Peyer's patch (tissue), 4 donors: ENCODE data around the gene NOB1. TPM values are rescaled to one million over a fixed set of nuclear protein-coding genes. Genes with fewer than 3 reads are reported as not detected.
"Not testable (repeated sequence)": the region's sequence is repeated elsewhere in the genome, so short reads cannot be mapped to it uniquely, and the experiment has no call there.

Experiments used
- DNase-seq, 3 donors: peaks; one replicate each; pipeline ENCODE4 v3.0.0-alpha.2; 2017 to 2019
- H3K27ac ChIP-seq, 4 donors: fragments of 200-600 bp; sonication (generic); one replicate each; pipeline ENCODE4 v1.5.1; 2016 to 2019
- H3K27me3 ChIP-seq, 2 donors: fragments of 200-600 bp; sonication (generic); one replicate each; pipeline ENCODE4 v1.5.1; 2019
- H3K36me3 ChIP-seq, 3 donors: fragments of 200-600 bp; sonication (generic); one replicate each; pipeline ENCODE4 v1.5.1; 2016 to 2019
- H3K4me1 ChIP-seq, 4 donors: fragments of 200-600 bp; sonication (generic); one replicate each; pipeline ENCODE4 v1.5.1; 2016 to 2019
- H3K4me3 ChIP-seq, 4 donors: fragments of 200-600 bp; sonication (generic); 1 replicate in 3 of 4; 2 replicates in 1 of 4; pipeline ENCODE4 v1.5.1; 2016 to 2019; ENCODE audit warnings: mild to moderate bottlenecking in 1 of 4
- H3K9me3 ChIP-seq, 4 donors: fragments of 200-600 bp; sonication (generic); one replicate each; pipeline ENCODE4 v1.5.1; 2016 to 2019; ENCODE audit warnings: mild to moderate bottlenecking in 1 of 4
- POLR2A ChIP-seq, 2 donors: fragments of 450-650 bp; IDR thresholded peaks; one replicate each; pipeline ENCODE4 v1.5.1; 2017; ENCODE audit warnings: antibody characterized with exemption in 2 of 2, mild to moderate bottlenecking in 2 of 2, moderate library complexity in 2 of 2
- total RNA-seq, 4 donors: library from RNA; depleted of rRNA; stranded (reverse); fragments of >200 nt; gene quantifications; one replicate each; pipeline ENCODE4 v1.1.0, GENCODE V29; 2016
- TF ChIP-seq, protein P1 (sequence below), 6 experiments: fragments of 450-650 bp in 4 of 6; fragments of 200-600 bp in 2 of 6; sonication (generic) in 1 of 6; IDR thresholded peaks; one replicate each; pipeline ENCODE4 v1.5.1; 2017 to 2019; ENCODE audit warnings: antibody characterized with exemption in 6 of 6, mild to moderate bottlenecking in 3 of 6, moderate library complexity in 1 of 6

The NOB1 gene
- total RNA-seq, 4 donors from 2014 or later: 13.5 to 37.1 (median 27.7) TPM

DNA sequence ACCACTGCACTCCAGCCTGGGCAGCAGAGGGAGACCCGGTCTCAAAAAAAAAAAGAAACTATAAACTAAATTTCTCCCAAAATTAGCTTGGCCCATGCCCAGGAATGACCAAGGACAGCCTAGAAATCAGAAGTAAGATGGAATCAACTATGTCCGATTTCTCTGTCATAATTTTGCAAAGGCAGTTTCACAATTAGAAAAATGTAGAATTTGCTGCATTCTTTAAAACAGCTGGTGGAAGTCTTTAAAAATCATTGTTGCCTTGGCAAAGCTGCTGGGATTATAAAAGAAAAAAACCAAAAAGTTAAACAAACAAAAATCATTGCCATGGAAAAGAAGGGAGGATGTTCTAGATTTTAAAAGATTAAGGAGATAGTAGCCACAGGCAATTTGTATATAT lies 39.8 kb upstream of the NOB1 start:
- H3K27me3 ChIP-seq: no peaks in the 10 kb centered on the region
- peaks cover 0 to 39% (median 0%) of the 10 kb centered on the region in 3 donors for H3K36me3 ChIP-seq
- TF ChIP-seq POLR2A (IDR thresholded peaks at IDR 0.05): no peak
- TF ChIP-seq, protein P1, sequence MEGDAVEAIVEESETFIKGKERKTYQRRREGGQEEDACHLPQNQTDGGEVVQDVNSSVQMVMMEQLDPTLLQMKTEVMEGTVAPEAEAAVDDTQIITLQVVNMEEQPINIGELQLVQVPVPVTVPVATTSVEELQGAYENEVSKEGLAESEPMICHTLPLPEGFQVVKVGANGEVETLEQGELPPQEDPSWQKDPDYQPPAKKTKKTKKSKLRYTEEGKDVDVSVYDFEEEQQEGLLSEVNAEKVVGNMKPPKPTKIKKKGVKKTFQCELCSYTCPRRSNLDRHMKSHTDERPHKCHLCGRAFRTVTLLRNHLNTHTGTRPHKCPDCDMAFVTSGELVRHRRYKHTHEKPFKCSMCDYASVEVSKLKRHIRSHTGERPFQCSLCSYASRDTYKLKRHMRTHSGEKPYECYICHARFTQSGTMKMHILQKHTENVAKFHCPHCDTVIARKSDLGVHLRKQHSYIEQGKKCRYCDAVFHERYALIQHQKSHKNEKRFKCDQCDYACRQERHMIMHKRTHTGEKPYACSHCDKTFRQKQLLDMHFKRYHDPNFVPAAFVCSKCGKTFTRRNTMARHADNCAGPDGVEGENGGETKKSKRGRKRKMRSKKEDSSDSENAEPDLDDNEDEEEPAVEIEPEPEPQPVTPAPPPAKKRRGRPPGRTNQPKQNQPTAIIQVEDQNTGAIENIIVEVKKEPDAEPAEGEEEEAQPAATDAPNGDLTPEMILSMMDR (IDR thresholded peaks at IDR 0.05): no peak
- H3K9me3 ChIP-seq: no peaks in the 10 kb centered on the region
- H3K4me3 ChIP-seq: no peak overlapping the region
- H3K4me1 ChIP-seq: no peaks in the 10 kb centered on the region
- DNase-seq: no peak
- H3K27ac ChIP-seq: no peak overlapping the region

DNA sequence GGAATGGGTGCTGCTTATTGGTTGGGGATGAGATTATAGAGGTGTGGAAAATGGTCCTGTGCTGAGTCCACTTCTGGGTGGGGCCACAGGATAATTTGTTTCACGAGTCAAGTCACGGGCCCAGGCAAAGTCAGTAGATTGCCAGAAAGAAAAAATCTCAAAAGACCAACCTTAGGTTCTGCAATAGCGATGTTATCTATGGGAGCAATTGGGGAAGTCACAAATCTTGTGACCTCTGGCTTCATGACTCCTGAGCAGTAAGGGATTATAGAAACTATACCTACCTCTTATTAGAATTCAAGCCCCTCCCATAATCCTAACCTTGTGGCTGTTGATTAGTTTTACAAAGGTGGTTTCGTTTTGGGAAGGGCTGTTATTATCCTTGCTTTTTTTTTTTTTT lies 38.8 kb upstream of the NOB1 start:
- DNase-seq: no peak
- H3K4me3 ChIP-seq: no peak overlapping the region

DNA sequence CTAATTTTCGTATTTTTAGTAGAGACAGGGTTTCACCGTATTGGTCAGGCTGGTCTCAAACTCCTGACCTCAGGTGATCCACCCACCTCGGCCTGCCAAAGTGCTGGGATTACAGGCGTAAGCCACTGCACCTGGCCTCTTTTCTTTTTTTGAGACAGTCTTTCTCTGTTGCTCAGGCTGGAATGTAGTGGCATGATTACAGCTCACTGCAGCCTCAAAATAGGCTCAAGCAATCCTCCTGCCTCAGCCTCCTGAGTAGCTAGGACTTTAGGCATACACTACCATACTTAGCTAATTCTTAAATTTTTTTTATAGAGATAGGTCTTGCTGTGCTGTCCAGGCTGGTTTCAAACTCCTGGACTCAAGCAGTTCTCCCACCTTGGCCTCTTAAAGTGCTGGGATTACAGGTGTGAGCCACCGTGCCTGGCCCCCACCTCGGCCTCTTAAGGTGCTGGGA lies 36.7 kb upstream of the NOB1 start:
- not testable (repeated sequence) for H3K4me1 ChIP-seq, H3K27me3 ChIP-seq, H3K4me3 ChIP-seq, H3K9me3 ChIP-seq, DNase-seq, H3K27ac ChIP-seq
- H3K36me3 ChIP-seq: peaks cover 0 to 55% (median 0%) of the 10 kb centered on the region in 3 donors

More for the DNA sequence above, 38.8 kb upstream of the NOB1 start:
- H3K27ac ChIP-seq: no peak overlapping the region
- no peaks in the 10 kb centered on the region for H3K9me3 ChIP-seq
- TF ChIP-seq, protein P1 (IDR thresholded peaks at IDR 0.05): no peak
- no peak for TF ChIP-seq POLR2A (IDR thresholded peaks at IDR 0.05)
- no peaks in the 10 kb centered on the region for H3K27me3 ChIP-seq
- peaks cover 0 to 39% (median 0%) of the 10 kb centered on the region in 3 donors for H3K36me3 ChIP-seq
- no peaks in the 10 kb centered on the region for H3K4me1 ChIP-seq

DNA sequence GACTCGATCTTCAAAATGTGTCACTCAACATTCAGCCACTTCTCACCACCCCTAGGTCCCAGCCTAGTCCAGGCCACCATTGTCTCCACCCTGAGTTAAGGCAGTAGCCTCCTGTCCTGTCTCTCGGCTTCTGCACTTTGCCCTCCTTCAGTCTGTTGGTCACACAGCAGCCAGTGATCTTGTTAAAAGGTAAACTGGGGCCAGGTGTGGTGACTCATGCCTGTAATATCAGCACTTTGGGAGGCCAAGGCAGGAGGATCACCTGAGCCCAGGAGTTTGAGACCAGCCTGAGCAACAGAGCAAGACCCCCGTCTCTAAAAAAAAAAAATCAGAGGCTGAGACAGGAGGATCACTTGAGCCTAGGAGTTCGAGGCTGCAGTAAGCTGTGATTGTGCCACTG lies 33.2 kb upstream of the NOB1 start:
- no peak for TF ChIP-seq POLR2A (IDR thresholded peaks at IDR 0.05)
- TF ChIP-seq, protein P1 (IDR thresholded peaks at IDR 0.05): no peak

DNA sequence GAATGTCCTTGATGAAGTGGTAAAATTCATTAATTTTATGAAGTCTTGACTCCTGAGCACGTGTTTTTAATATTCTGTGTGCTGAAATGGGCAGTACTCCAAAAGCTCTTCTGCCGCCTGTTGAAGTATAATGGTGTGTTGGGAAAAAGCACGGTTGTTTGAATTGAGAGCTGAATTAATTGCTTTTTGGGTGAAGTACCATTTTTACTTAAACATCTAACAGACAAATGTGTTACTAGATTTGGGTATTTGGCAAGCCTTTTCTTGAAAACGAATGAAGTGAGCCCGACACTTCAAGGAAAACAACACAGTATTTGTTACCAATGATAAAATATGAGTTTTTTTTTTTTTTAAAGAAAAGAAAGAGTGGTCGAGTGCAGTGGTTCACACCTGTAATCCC lies 29.9 kb upstream of the NOB1 start:
- Histone ChIP-seq H3K27ac (no peak overlapping the region), H3K4me3 (no peak overlapping the region), H3K36me3 (peaks cover 0 to 38% (median 0%) of the 10 kb centered on the region in 3 donors), H3K9me3 (no peaks in the 10 kb centered on the region), H3K27me3 (no peaks in the 10 kb centered on the region), H3K4me1 (no peaks in the 10 kb centered on the region)
- TF ChIP-seq POLR2A (IDR thresholded peaks at IDR 0.05): no peak
- TF ChIP-seq, protein P1 (IDR thresholded peaks at IDR 0.05): no peak
- DNase-seq: no peak

More for the DNA sequence above, 33.2 kb upstream of the NOB1 start:
- Histone ChIP-seq H3K4me3 (no peak overlapping the region), H3K27me3 (no peaks in the 10 kb centered on the region), H3K4me1 (no peaks in the 10 kb centered on the region), H3K9me3 (no peaks in the 10 kb centered on the region), H3K27ac (peak overlapping the region in 1 of 4 donors; percentile 57), H3K36me3 (peaks cover 0 to 57% (median 0%) of the 10 kb centered on the region in 3 donors)
- peak in 2 of 3 donors; percentile 56 to 79 for DNase-seq

DNA sequence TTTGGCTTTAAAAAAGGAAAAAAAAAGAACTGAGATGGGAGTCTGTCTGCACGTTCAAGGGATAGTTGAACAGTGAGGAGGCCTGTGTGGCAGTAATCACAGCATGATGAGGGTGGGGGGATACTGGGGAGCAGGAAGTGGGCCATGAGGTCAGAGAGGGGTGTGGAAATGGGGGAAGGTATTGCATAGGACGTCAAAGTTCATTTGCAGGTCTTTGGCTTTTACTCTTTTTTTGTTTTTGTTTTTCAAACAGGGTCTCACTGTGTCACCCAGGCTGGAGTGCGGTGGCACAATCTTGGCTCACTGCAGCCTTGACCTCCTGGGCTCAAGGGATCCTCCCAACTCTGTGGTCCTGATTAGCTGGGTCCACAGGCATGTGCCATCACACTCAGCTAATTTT lies 26.4 kb upstream of the NOB1 start:
- DNase-seq: no peak
- no peaks in the 10 kb centered on the region for H3K9me3 ChIP-seq
- H3K36me3 ChIP-seq: peaks cover 0 to 17% (median 0%) of the 10 kb centered on the region in 3 donors
- H3K27me3 ChIP-seq: no peaks in the 10 kb centered on the region
- no peak overlapping the region for H3K4me3 ChIP-seq
- TF ChIP-seq, protein P1 (IDR thresholded peaks at IDR 0.05): no peak
- TF ChIP-seq POLR2A (IDR thresholded peaks at IDR 0.05): no peak
- no peaks in the 10 kb centered on the region for H3K4me1 ChIP-seq
- no peak overlapping the region for H3K27ac ChIP-seq
